Germinal center (tissue), 1 donor: ENCODE measurements around the gene FAAP24.
"Not testable (repeated sequence)": the region's sequence is repeated elsewhere in the genome, so short reads cannot be mapped to it uniquely, and the experiment has no call there.

Experiments used
- DNase-seq: peaks from one replicate; pipeline ENCODE4 v3.0.0; 2012; ENCODE audit warnings: mixed read lengths, low spot score

Gene FAAP24

DNA sequence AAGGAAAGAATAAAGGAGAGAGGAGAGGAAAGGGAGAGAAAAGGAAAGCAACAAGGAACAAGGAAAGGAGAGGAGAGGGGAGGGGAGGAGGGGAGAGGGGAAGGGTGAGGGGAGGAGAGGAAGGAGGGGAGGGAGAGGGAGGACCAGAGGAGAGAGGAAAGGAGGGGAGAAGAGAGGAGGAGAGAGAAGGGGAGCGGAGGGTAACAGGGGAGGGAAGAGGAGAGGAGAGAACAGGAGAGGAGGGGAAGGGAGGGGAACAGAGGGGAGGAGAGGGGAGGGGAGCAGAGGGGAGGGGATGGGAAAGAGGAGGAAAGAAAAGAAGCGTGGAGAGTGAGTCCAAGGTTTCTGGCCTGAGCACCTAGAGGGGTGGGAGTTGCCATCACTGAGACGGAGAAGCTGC is 26.7 kb downstream of the FAAP24 start:
- no peak for DNase-seq

DNA sequence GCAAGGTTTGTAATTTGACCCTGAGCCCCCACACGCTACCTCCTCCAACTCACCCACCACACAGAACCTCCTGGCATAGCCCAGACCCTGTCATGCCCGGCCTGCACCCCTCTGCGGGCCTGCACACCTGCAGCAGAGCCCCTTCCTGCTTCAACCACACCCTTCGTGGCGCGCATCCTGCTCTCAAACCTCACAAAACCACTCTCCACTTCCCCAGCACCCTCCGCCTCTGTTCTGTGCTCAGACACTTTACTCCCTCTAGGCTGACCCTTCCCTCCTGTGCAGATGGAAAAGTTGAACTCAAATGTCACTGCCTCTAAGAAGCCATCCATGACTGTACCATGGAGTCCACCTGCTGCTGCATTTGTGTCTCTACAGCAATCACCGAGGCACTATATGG is 28.5 kb downstream of the FAAP24 start:
- no peak for DNase-seq

DNA sequence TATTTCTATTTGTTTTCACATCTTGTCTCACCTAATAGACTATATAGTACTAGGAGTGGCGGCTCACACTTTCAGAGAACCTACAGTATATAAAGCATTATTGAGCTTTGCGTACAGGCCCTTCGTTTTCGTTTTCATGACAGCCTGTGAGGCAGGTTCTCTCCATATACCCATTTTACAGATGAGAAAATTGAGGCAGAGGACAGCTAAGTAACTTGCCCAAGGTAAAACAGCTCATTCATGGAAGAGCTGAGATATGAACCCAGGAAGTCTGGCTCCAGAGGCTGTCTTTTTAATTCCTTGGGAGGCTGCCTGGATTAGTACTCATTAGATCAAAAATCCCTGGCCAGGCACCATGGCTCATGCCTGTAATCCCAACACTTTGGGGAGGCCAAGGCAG is 28.9 kb downstream of the FAAP24 start:
- DNase-seq = no peak

- not testable (repeated sequence) for DNase-seq
Measured at GRCh38 chr19:33002126-33002865, 30.3 kb downstream of the FAAP24 start.

DNA sequence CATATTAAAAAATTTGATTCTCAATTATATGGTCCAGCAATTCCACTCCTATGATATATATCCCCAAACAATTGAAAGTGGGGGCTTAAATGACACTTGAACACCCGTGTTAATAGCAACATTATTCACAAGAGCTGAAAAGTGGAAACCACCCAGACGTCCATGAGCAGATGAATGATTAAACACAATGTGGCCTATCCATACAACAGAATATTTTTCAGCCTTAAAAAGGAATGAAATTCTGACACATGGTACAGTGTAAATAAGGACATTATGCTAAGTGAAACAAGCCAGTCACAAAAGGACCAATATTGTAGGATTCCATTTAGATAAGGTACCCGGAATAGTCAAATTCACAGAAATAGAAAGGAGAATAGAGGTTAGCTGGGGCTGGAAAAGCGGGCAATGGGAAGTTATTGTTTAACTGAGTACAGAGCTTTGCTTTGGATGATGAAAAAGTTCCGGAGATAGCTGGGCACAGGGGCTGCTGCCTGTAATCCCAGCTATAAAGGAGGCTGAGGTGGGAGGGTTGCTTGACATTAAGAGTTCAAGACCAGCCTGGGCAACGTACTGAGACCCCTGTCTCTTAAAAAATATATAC is 31.5 kb downstream of the FAAP24 start:
- DNase-seq = not testable (repeated sequence)

DNA sequence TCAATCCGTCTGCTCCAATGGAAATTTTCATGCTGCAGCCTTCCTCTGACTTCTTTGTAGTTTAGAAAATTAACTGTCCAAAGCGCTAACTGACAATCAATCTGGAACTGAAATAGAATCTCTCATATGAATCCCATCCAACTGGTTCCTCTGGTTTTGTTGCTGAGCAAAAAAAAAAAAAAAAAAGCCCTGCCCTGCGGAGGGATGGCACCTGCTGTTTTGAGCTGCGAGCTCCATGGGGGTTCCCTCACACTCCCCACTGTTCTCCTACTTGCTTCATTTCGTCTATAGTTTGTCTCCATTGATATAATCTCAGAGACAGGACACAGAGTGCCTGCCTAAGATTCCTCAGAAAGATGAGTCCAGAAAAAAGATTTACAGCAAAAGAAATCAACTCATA is 33.4 kb downstream of the FAAP24 start:
- DNase-seq = no peak

- DNase-seq = no peak
Measured at GRCh38 chr19:33008738-33009137, 36.7 kb downstream of the FAAP24 start.

- DNase-seq = not testable (repeated sequence)
Measured at GRCh38 chr19:33010891-33011290, 38.8 kb downstream of the FAAP24 start.

DNA sequence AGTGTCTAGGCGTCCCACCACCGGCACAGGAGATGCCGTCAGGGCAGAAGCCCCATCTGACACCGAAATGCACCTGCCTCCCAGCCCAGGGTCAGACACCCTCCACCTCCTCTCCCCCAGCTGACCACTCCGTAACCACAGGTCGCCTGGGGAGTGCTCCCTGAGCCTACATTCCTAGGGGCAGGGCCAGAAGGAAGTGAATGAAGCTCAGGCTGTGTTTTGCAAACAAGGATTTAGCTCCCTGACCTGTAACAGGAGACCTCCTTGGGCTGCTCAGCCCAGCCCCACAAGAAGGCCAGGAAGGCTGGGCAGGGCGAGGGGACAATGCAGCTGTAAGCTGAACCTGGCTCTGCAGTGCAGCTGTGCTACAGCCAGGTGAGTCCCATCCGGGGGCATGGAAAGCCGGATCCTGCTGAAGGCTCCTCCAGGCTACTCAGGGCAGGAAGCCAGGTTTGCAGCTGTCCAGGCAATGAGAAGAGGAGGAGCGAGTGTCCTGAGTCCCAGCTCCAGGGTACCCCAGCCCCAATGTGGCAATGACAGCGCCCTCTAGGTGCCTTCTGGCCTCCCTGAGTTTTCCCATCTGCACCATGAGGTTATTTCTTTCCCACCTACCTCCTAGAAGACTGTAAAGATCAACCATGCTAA is 50.6 kb downstream of the FAAP24 start:
- no peak for DNase-seq

DNA sequence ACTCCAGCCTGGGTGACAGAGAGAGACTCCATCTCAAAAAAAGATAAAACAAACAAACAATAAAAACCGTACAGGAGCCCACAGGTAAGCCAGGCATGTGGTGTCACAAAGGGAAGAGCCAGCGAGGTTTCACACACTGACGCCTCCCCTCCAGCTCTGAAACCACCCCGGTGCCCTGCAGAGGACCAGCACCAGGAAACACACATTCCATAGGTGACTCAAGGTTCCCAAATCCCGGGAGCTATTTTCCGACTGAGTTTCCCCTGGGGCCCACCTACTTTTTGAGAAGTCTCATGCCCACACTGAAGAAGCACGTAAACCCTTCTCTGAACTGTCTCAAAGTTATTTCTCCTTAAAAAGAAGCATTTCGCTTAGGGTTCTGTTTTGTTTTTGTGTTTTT is 52.4 kb downstream of the FAAP24 start:
- DNase-seq = no peak

GRCh38 chr19:33025468-33026238 is 53.6 kb downstream of the FAAP24 start:
- DNase-seq = not testable (repeated sequence)

DNA sequence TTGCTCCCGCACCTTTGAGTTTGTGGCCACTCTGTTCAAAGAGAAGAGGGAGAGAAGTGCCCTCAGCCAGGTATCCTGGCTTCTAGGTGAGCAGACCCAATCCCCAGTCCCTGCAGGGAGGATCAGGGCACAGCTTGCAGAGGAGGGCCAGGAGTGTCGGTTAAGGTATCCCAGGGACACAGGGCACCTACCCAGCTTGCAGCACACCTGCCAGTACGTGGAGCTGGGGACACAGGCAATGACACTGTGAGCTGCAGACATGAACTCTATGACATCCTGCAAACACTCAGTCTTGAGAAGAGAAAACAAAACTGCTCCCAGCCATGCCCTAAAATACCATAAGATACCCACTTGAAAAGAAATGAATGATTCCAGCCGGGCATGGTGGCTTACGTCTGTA is 54.6 kb downstream of the FAAP24 start:
- DNase-seq = not testable (repeated sequence)
